GM19468 (cell line): ENCODE measurements around the gene HIVEP3.
"Not testable (repeated sequence)": the region's sequence is repeated elsewhere in the genome, so short reads cannot be mapped to it uniquely, and the experiment has no call there.

Source experiments
- ATAC-seq: cut with Tn5 transposase; IDR thresholded peaks from one replicate; pipeline ENCODE4 v1.9.1; 2021; ENCODE audit warnings: mild to moderate bottlenecking, moderate library complexity, moderate number of reproducible peaks; ENCODE audit not compliant: unreplicated experiment; ENCODE audit errors: extremely low read depth

Gene HIVEP3

GRCh38 chr1:41700986-41701535, 217.7 kb downstream of the HIVEP3 start:
- no peak for ATAC-seq

GRCh38 chr1:41700581-41700980, 218.1 kb downstream of the HIVEP3 start:
- ATAC-seq = no peak

- ATAC-seq = no peak
Measured at GRCh38 chr1:41699861-41700248, 218.9 kb downstream of the HIVEP3 start.

- ATAC-seq = peak; percentile 39
Measured at GRCh38 chr1:41698916-41699860, 219.5 kb downstream of the HIVEP3 start.

GRCh38 chr1:41696381-41696780, 222.3 kb downstream of the HIVEP3 start:
- no peak for ATAC-seq

- no peak for ATAC-seq
Measured at GRCh38 chr1:41695118-41695745, 223.5 kb downstream of the HIVEP3 start.

- ATAC-seq = not testable (repeated sequence)
Measured at GRCh38 chr1:41691966-41692365, 226.8 kb downstream of the HIVEP3 start.

GRCh38 chr1:41691424-41691823, 227.3 kb downstream of the HIVEP3 start:
- ATAC-seq = no peak

GRCh38 chr1:41690331-41690730, 228.4 kb downstream of the HIVEP3 start:
- no peak for ATAC-seq

- no peak for ATAC-seq
Measured at GRCh38 chr1:41689558-41689981, 229.2 kb downstream of the HIVEP3 start.

- no peak for ATAC-seq
Measured at GRCh38 chr1:41689139-41689538, 229.6 kb downstream of the HIVEP3 start.

GRCh38 chr1:41687007-41687406, 231.7 kb downstream of the HIVEP3 start:
- no peak for ATAC-seq

- no peak for ATAC-seq
Measured at GRCh38 chr1:41683681-41684500, 234.8 kb downstream of the HIVEP3 start.

GRCh38 chr1:41682845-41683625, 235.7 kb downstream of the HIVEP3 start:
- ATAC-seq = no peak

GRCh38 chr1:41682149-41682548, 236.6 kb downstream of the HIVEP3 start:
- ATAC-seq = no peak

- no peak for ATAC-seq
Measured at GRCh38 chr1:41681331-41682098, 237.2 kb downstream of the HIVEP3 start.

GRCh38 chr1:41679994-41680393, 238.7 kb downstream of the HIVEP3 start:
- no peak for ATAC-seq

GRCh38 chr1:41679531-41679930, 239.2 kb downstream of the HIVEP3 start:
- ATAC-seq = no peak
